GM08714 (cell line): ENCODE results near the gene SLC25A42.

ENCODE experiments used
- H3K4me3 ChIP-seq: fragments of 200-500 bp; sonication (Bioruptor generic); 2 replicates; pipeline ENCODE4 v1.5.1; 2014; ENCODE audit warnings: mild to moderate bottlenecking, low read length, inconsistent platforms
- ZNF274 ChIP-seq: IDR thresholded peaks from 2 replicates; pipeline ENCODE4 v1.6.1; 2012; ENCODE audit warnings: mild to moderate bottlenecking, low read depth, low read length

SLC25A42 gene

DNA sequence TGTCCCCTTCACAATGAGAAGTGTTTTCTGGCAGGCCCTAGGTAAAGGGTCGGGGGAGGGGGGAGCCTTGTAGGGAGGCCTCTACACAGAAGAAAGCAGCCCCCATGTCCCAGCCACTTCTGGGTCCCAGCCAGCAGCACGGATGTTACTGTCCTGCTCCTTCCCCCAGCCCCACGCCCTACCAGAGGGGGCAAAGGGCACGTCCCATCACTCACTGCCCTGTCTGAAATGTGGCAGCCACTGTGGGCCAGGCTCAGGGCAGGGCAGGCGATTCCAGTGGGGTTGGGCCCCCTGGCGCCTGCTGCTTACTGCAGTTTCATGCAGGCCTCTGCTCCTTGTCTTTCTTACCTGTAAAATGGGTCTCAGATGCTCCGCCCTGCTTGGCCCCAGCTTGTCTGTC is 6.1 kb upstream of the SLC25A42 start:
- H3K4me3 ChIP-seq = no peak overlapping the region
- no peak for TF ChIP-seq ZNF274

DNA sequence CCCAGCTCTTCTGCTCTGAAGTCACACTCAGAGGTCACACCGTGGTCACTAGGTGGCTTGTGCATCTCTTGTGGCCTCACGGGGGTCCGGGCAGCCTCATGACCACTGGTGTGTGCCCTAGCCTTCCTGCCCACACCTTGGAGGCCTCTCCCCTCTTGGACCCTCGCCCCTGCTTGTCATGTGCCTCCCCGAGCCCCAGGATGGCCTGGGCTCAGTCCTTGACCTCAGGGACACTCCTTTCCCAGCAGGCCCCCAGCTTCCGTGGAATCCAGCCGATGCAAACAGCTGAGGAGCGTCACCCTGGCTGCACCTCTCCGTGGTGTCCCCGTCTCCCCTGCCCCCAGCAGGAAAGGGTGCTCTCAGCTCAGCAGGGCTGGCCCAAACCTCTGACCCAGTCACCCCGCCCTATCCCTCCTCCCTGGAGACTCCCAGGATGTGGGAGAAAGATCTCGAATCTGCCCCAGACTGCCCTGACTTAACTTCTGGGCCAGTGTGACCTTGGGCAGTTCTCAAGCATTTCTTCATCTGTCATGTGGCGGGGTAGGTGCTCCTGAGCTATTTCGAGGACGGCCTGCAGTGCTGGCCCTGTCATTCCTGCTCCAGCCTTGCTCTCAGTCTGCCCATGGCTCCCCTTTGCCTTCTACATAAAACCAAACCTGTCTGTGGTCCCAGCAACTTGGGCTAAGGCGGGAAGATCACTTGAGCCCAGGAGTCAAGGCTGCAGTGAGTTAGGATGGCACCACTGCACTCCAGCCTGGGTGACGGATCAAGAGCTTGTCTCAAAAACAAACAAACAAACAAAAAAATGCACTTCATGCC is 4.6 kb upstream of the SLC25A42 start:
- no peak overlapping the region for H3K4me3 ChIP-seq
- no peak for TF ChIP-seq ZNF274

DNA sequence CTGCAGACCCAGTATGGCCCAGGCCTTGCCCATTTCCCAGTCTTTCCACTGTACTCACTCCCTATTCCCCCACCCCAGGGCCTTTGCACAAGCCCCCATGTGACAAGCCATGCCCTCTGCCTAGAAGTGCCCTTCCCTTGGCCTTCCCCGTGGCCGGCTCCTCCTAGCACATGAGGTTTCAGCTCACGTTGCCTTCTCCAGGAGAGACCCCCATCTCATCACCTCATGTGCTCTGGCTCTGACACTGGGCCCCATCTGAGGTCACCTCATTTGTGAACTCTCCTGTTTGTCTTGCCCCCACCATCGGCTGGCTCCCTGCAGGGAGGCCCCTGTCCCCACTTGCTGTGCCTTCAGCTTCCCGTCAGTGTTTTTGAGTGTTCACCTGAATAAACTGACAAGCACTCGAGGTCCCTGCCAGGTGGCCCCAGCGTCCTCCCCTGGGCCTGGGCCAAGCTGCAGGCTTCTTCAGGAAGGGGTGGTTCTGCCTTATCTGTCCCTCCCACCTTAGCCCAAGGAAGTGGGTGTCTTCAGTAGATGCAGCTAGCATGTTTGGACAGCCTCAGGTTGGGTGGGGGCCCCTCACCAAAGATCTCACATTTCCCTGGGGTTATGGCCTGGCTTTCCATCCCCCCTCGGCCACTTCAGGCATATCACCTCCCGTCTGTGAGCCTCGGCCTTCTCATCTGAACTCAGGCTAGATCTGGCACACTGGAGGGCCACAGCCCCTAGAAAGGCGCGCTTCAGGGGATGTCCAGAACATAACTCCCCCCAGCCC is 3.8 kb upstream of the SLC25A42 start:
- no peak overlapping the region for H3K4me3 ChIP-seq
- no peak for TF ChIP-seq ZNF274

DNA sequence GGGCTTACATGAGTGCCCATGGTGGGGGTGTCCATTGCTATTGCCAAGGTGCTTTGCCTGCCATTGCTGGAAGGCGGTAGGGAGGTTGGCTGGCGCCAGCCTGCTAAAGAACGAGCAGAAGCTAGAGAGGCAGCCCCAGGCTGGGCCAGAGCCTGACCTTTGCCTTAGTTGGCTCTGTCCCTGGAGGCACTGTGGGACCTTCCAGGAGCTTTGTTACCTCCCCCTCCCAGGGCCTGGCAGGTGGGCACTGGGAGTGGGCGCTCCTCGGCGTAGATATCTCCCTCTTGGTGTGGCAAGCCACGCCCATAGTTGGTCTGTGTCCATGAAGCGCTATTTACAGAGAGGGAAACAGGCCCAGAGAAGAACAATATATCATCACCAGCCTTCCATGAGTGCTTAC is 2.3 kb upstream of the SLC25A42 start:
- no peak for TF ChIP-seq ZNF274

DNA sequence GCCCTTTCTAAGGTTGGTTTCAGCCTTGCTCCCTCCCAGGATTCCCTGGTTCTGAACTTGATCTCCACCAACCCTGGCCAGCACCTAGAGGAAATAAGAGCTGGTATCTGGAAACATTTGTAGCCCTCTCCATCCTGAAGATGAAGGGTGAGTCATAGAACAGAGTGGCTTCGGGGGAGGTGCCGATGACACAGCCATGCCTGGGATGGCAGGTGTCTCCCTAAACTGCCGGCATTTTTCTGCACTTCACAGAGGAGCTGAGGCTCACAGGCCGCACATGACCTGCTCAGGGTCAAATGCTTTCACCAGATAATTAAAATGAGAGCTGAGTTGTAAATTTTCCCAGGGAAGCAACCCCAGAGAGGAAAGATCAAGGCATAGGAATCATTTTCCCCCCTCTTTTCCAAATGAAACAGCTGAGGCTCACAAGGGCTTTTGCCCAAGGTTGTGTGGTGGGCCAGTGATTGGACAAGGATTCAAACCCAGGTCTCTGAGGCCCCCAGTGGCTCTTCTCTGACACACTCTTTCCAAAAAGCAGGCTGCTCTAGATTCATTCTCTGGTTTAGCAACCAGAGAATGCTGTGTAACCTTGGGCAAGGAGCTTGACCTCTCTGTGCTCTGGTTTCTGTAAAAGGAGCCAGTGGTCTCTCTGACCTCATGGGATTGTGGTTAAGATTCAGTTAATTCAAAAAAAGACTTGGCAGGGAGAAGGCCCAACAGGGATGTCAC is 1.2 kb upstream of the SLC25A42 start:
- H3K4me3 ChIP-seq = peak overlapping the region; percentile 53; the same call in 1 of the 2 replicates

More for the DNA sequence above, 2.3 kb upstream of the SLC25A42 start:
- no peak overlapping the region for H3K4me3 ChIP-seq

DNA sequence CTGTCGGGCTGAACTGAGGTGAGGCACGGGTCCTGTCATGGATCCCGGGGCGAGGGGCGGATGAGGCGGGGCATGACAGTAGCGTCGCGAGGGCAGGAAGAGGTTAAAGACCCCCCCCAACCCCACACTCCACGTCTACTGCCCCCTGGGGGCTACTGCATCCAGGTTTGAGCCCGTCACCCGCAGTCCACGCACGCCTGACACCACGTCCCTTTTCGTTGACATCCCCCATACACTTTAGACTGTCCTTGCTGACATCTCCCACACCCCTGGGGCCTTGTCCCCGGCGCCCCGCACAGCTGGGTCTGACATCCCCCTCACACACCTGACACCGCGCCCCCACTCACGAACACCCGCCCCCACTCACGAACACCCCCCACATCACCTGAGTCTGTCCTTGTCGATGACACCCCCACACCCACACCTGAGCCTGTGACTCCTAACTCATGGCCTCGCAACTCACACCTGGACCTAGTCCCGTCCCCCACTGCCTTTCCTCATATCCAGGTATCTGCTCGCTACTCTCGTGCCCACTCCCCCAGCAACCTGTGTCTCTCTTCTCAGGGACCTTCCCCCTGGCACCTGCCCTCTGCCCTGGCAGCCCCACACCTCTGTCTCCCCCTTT is 416 bp downstream of the SLC25A42 start:
- peak overlapping the region; percentile 77 for H3K4me3 ChIP-seq
- TF ChIP-seq ZNF274 = no peak

More for the DNA sequence above, 1.2 kb upstream of the SLC25A42 start:
- no peak for TF ChIP-seq ZNF274

DNA sequence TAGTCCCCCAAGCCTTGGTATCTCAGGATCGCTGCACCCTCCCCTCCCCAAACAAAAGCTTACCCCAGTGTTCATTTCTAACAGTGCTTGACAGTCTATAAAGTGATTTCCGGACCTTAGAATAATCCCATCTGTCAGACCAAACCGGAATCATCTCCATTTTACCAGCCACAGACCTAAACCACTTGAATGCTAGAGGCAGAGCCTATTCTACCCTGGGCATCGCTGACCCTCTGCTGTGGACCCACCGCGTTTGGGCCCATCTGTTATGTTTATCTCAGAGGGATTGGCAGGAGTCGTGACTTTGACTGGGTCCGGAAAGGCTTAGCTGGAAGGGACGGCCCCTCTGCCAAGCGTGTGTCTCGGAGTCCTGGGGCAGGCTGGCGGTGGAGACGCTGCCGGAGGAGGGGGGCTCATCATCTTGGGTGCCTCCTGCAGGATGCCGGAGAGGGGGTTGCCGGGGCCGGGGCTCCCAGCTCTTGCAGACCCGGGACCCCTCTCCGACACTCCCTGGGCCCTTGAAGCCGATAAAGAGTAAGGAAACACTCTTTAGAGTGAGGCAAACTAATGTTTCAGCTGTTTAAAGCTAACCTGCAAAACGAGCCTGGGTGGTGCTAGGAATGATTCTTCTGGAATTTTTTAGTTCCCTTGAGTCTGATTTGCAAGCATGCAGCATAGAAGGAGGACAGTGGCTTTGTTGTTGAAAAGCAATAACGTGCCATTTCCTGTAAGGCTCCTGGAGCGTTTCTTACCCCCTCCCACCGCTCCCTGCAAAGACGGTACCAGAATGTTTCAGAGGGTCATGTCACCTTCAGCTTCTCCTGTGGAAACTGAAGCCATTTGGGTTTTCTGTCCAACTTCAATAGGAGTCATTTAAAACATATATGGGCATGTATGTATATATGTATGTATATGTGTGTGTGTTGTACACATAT is 1.3 kb downstream of the SLC25A42 start:
- H3K4me3 ChIP-seq = peak overlapping the region; percentile 77; the same call in 1 of the 2 replicates
- no peak for TF ChIP-seq ZNF274

DNA sequence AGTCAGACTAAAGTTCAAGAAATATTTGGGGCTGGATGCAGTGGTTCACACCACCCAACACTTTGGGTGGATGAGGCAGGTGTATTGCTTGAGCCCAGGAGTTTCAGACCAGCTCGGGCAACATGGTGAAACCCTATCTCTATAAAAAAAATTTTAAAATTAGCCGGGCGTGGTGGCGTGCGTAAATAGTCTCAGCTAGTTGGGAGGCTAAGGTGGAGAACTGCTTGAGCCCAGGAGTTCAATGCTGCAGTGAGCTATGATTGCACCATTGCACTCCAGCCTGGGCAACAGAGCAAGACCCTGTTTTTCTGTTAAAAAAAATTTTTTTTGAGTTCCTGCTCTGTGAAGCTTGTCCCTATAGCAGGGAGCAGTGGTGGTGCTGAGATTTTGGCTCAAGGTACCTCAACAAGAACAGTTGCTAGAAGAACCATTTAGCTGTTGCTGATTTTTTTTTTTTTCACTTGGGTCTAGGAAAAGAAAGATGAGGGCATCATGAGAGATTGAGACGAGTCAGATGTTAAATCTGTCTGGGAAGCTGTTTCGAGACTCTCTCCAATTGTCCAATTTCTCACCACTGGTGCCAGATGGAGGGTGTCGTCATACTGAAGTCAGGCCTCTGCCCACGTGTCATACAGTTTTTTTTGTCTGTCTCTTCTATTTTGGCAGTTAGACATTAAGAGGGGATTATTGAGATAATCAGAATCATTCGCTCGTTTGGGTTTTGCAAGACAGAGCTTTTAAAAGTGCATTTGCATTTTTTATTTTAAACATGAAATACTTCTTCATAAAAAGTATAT is 3.7 kb downstream of the SLC25A42 start:
- TF ChIP-seq ZNF274 = no peak
- H3K4me3 ChIP-seq = no peak overlapping the region

DNA sequence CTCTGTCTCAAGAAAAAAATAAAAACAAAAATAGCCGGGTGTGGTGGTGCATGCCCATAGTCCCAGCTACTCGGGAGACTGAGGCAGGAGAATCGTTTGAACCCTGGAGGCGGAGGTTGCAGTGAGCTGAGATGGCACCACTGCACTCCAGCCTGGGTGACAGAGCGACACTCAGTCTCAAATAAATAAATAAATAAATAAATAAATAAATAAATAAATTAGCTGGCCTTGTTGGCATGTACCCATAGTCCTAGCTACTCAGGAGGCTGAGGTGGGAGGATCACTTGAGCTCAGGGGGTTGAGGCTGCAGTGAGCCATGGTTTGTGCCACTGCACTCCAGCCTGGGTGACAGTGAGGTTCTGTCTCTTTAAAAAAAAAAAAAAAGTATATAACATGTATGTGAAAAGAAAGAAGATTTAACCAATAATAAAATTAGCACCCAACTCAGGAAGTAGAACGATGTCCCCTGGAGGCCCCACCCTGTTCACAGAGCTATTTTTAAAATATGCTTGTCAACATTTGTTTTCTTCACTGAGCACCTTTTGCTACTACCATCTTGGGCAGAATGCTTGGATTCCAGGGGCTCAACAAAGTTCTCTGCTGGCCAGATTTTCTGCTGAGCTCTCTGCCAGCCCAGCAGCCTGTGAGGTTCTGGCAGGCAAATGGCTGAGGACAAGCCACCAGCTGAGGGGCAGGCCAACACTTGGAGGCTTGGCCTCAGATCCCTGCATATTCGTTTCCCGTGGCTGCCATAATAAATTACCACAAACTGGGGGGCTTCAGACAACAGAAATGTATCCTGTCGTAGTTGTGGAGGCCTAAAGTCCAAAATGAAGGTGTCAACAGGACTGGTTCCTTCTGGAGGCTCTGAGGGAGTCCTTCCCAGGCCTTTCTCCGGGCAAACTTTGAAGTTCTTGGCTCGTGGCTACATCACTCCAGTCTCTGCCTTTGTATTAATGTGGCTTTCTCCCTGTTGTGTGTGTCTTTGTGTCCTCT is 5.2 kb downstream of the SLC25A42 start:
- no peak for TF ChIP-seq ZNF274
- no peak overlapping the region for H3K4me3 ChIP-seq

DNA sequence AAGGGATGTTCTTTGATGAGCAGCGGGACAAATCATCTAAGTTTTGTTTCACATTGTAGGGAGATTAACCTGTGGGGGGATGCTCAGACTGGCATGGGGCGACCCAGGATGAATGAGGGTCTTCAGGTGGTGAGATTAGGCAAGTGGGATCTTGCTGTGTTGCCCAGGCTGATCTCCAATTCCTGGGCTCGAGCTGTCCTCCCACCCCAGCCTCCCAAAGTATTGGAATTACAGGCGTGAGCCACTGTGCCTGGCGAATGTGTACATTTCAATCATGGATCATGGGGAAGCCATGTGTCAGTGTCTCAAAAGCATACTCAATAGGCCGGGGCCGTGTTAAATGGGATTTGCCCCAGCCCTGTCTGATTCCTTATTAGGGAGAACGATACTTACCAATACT is 8.1 kb downstream of the SLC25A42 start:
- no peak for TF ChIP-seq ZNF274

DNA sequence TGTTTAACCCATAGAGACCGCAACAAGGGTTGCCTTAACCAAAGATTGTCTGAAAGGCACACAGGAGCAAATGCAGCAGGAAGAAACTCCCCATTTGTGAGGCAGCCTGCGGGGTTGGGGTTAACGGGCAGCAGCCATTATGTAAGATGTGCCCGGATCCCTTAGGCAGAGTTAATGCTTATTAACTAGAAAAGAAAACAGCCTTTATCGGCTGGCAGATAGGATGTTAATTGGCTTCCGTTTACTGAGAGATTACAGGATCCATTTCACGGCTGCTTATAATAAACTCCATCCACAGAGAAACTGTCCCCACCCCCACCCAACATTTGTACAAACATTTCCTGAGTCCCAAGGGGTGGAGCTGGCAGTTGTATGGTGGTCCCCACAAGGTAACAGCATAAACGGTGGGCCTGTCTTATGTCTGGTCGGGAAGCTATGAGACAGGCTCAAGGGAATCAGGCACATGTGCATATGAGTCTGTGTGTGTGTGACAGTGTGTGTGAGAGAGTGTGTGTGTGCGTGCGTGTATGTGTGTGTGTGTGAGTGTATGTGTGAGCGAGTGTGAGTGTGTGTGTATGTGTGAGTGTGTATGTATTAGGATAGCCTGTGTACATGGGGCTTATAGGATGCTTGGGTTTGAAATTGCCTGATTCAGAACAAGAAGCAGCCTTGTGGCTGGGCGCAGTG is 10.5 kb downstream of the SLC25A42 start:
- no peak overlapping the region for H3K4me3 ChIP-seq
- TF ChIP-seq ZNF274 = no peak

More for the DNA sequence above, 8.1 kb downstream of the SLC25A42 start:
- H3K4me3 ChIP-seq = no peak overlapping the region
